Right lobe of liver (tissue), 6 donors: ENCODE data around the gene ZNF599. TPM values are rescaled to one million over a fixed set of nuclear protein-coding genes. Genes with fewer than 3 reads are reported as not detected.

Experiments
- ATAC-seq, 4 donors: fragments of 200-7000 bp; cut with Tn5 transposase; one replicate each; pipeline ENCODE4 v1.9.1; 2020; ENCODE audit warnings: mild to moderate bottlenecking in 4 of 4, moderate library complexity in 4 of 4
- DNase-seq, 3 donors: peaks; one replicate each; pipeline ENCODE4 v3.0.0-alpha.2; 2020
- H3K27ac ChIP-seq, 3 donors: fragments of 200-600 bp; one replicate each; pipeline ENCODE4 v1.8.0; 2022
- H3K27me3 ChIP-seq, 2 donors: fragments of 200-600 bp; one replicate each; pipeline ENCODE4 v1.8.0; 2022
- H3K36me3 ChIP-seq, 4 donors: fragments of 200-600 bp; sonication (generic) in 1 of 4; one replicate each; pipeline versions ENCODE4 v1.5.1 to v1.8.0; 2017 to 2022; ENCODE audit warnings: control low read depth in 1 of 4
- H3K4me1 ChIP-seq, 4 donors: fragments of 200-600 bp; sonication (generic) in 1 of 4; one replicate each; pipeline versions ENCODE4 v1.5.1 to v1.8.0; 2017 to 2022; ENCODE audit warnings: control low read depth in 1 of 4
- H3K4me3 ChIP-seq, 3 donors: fragments of 200-600 bp; one replicate each; pipeline ENCODE4 v1.8.0; 2022
- H3K9me3 ChIP-seq, 4 donors: fragments of 200-600 bp; sonication (generic) in 1 of 4; one replicate each; pipeline versions ENCODE4 v1.5.1 to v1.8.0; 2017 to 2022; ENCODE audit warnings: control low read depth in 1 of 4
- POLR2A ChIP-seq: fragments of 450-650 bp; IDR thresholded peaks from one replicate; pipeline ENCODE4 v1.6.1; 2017; ENCODE audit warnings: antibody characterized with exemption, mild to moderate bottlenecking
- WGBS: methylation state at CpG from one replicate; pipeline ENCODE4 v1.1.6; 2018; ENCODE audit warnings: low coverage, low lambda C conversion rate; ENCODE audit not compliant: insufficient coverage; ENCODE audit errors: missing lambda C conversion rate; 5-methylcytosine and 5-hydroxymethylcytosine counted together
- intact Hi-C, 2 donors: fragments of 100-400 bp; cut with DNase I; formaldehyde crosslinking; loops; one replicate each; pipeline versions ENCODE4 v1.11.2 to v1.14.1; 2022
- total RNA-seq, 6 experiments: library from RNA; depleted of rRNA in 2 of 6; stranded (reverse); fragments of >200 nt in 2 of 6; fragmentation: NEBNext Ultra II Directional in 3 of 6; extraction: Animal tissue kit (Norgen Biotek cat#: 25700) in 3 of 6; gene quantifications; one replicate each; pipeline versions ENCODE4 v1.1.0 to v1.2.4, GENCODE V29; 2016 to 2023
- TF ChIP-seq, protein P1 (sequence below), 4 donors: fragments of 200-600 bp in 3 of 4; fragments of 450-650 bp in 1 of 4; IDR thresholded peaks; one replicate each; pipeline versions ENCODE4 v1.5.1 to v1.8.0; 2016 to 2022; ENCODE audit warnings: antibody characterized with exemption in 4 of 4, mild to moderate bottlenecking in 2 of 4
- donor health status: DM: no; HTN: yes; CAD: no.
- donor health status: DM: no; HTN: no; CAD: no.
- donor health status: DM: no; HTN: no; CAD: no.
- donor health status: DM: no; HTN: yes; CAD: no.
- donor health status: DM: no; HTN: yes; CAD: no.

ZNF599 gene
- total RNA-seq, 6 experiments from 2014 or later: 1.5 to 4.6 (median 2.3) TPM

DNA sequence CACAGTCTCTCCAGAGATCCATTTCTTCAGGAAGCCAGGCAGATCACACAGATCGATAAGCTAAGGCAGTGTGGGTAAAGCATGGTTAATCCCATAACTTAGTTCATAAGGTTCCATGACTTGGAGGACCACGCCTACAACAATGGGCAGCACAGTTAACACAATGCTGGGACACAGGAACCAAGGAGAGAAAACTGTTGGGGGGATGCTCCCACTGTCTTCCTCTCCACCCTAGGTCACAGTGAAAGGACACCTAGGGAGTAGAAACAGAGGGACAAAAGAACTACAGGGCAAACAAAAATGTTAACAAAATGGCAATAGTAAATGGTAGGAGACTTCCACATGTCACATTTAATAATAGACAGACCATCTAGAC, 59.8 kb downstream of the ZNF599 start:
- TF ChIP-seq, protein P1, sequence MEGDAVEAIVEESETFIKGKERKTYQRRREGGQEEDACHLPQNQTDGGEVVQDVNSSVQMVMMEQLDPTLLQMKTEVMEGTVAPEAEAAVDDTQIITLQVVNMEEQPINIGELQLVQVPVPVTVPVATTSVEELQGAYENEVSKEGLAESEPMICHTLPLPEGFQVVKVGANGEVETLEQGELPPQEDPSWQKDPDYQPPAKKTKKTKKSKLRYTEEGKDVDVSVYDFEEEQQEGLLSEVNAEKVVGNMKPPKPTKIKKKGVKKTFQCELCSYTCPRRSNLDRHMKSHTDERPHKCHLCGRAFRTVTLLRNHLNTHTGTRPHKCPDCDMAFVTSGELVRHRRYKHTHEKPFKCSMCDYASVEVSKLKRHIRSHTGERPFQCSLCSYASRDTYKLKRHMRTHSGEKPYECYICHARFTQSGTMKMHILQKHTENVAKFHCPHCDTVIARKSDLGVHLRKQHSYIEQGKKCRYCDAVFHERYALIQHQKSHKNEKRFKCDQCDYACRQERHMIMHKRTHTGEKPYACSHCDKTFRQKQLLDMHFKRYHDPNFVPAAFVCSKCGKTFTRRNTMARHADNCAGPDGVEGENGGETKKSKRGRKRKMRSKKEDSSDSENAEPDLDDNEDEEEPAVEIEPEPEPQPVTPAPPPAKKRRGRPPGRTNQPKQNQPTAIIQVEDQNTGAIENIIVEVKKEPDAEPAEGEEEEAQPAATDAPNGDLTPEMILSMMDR (IDR thresholded peaks at IDR 0.05): no peak
- no peak for TF ChIP-seq POLR2A
- DNase-seq: no peak
- no peak for ATAC-seq
- intact Hi-C loops: loop anchor here (5.0 to 10.0 kb wide), 4 partner anchors 76 to 216 kb away; no protein-coding TSS in a partner anchor
- Histone ChIP-seq H3K4me1 (no peaks in the 10 kb centered on the region), H3K4me3 (no peak overlapping the region), H3K9me3 (peaks cover 0 to 6% (median 0%) of the 10 kb centered on the region in 4 donors), H3K27me3 (no peaks in the 10 kb centered on the region), H3K36me3 (no peaks in the 10 kb centered on the region), H3K27ac (no peak overlapping the region)
- 83% methylated on average over 2 of the region's 2 CpGs for WGBS

DNA sequence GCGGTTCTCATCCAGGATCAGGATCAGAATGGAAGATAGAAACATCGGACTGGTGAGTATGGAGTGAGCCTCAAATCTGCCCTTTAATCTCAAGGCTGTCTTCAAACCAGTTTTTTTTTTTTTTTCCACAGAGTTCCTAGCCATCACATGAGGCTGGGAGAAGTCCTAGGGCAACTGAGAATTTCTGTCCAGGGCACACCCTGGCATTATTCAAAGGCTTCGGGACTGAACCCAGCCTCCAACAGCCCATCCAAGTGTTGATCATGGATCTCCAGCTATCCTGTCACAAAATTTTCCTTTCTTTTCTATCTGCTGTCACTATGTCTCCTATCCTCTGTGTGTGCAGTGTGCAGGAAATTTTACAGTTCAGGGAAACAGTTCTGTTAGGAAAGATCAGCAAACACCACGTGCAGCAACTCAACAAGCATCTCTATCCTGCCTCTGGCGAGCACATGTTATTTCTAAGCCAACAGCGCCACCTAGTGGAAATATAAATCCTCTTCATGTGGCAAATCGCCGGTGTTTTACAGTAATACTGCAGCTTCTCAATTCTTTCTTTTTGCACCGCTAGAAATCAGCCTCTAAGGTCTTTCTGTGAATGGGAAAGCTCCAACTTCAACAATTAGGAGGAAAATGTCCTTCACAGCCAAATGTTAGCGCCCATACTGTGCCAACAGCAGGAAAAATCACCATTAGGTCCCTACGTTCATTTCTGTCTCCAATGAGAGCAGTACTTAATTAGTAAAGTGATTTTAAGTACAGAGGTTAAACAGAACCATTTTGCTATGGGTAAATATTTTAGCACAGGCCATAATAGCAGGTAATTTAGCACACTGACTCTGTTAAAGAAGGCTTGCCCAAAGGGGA, 60.4 kb downstream of the ZNF599 start:
- peak; percentile 85 to 97 (median 90) for ATAC-seq
- intact Hi-C loops: loop anchor here (5.0 to 10.0 kb wide), 4 partner anchors 75 to 215 kb away; no protein-coding TSS in a partner anchor
- no peaks in the 10 kb centered on the region for H3K36me3 ChIP-seq
- H3K27ac ChIP-seq: no peak overlapping the region
- no peaks in the 10 kb centered on the region for H3K27me3 ChIP-seq
- 38% methylated on average over 11 of the region's 11 CpGs for WGBS
- no peak overlapping the region for H3K4me3 ChIP-seq
- TF ChIP-seq POLR2A: no peak
- TF ChIP-seq, protein P1 (IDR thresholded peaks at IDR 0.05): peak; percentile 77 to 94 (median 82)
- peaks cover 0 to 6% (median 0%) of the 10 kb centered on the region in 4 donors for H3K9me3 ChIP-seq
- H3K4me1 ChIP-seq: no peaks in the 10 kb centered on the region
- DNase-seq: peak in 1 of 3 donors; percentile 68

DNA sequence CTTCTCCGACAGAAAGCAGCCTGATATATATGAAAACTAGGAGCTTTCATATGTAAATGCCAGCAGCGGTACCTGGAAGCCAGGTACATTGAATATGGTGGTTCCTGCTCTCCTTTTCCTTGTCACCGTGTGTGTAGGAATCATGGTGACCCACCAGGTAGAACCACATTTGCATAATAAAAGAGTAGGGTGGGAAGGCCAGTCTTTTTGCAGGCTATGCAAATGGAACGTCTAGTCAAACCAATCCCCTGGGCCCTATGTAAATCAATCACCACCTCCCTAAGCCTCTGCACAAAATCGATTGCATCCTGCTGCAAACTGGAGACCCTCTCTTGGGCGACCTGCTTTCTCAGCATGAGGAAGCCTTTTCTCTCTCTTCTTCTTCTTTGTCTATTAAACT, 61.1 kb downstream of the ZNF599 start:
- Histone ChIP-seq H3K27me3 (no peaks in the 10 kb centered on the region), H3K36me3 (no peaks in the 10 kb centered on the region), H3K4me1 (no peaks in the 10 kb centered on the region), H3K4me3 (no peak overlapping the region), H3K27ac (no peak overlapping the region), H3K9me3 (peaks cover 0 to 6% (median 0%) of the 10 kb centered on the region in 4 donors)
- intact Hi-C loops: loop anchor here (5.0 to 10.0 kb wide), 4 partner anchors 75 to 215 kb away; no protein-coding TSS in a partner anchor
- TF ChIP-seq POLR2A: no peak
- TF ChIP-seq, protein P1 (IDR thresholded peaks at IDR 0.05): no peak
- no peak for DNase-seq
- ATAC-seq: no peak
- WGBS: 59% methylated on average over 6 of the region's 6 CpGs

Other genes with a start within 250 kb of the ZNF599 start
- gene SCGB2B2, start 96.1 kb downstream of the ZNF599 start, total RNA-seq: under 1 TPM; 0.20 to 0.68 (median 0.39) TPM
- 10 to 100 TPM in 3 of 6 experiments, 1 to 10 TPM in 3; 7.3 to 14.5 (median 10.1) TPM for gene ZNF302, start 95.5 kb downstream of the ZNF599 start, total RNA-seq
- 10 to 100 TPM in 1 of 6 experiments, 1 to 10 TPM in 5; 5.3 to 10.1 (median 8.0) TPM for gene ZNF181, start 39.0 kb downstream of the ZNF599 start, total RNA-seq
- gene ZNF30, start 153.7 kb upstream of the ZNF599 start, total RNA-seq: 1 to 10 TPM in 4 of 6 experiments, under 1 TPM in 2; 0.95 to 4.0 (median 1.4) TPM
- 1 to 10 TPM; 2.6 to 3.8 (median 3.2) TPM for gene ZNF792, start 191.0 kb upstream of the ZNF599 start, total RNA-seq
- gene GRAMD1A, start 227.1 kb upstream of the ZNF599 start, total RNA-seq: 10 to 100 TPM; 10.4 to 34.8 (median 15.4) TPM